Natural killer cell (primary cell): ENCODE results near the gene FFAR3. TPM values are rescaled to one million over a fixed set of nuclear protein-coding genes. Genes with fewer than 3 reads are reported as not detected.

Source experiments
- ATAC-seq, 3 donors: fragments of 150-1000 bp in 2 of 3; fragments of 200-7000 bp in 1 of 3; cut with Tn5 transposase; 1 replicate in 1 of 3; 2 replicates in 2 of 3; pipeline ENCODE4 v1.10.0; 2021; ENCODE audit warnings: mild to moderate bottlenecking in 2 of 3, moderate library complexity in 2 of 3
- DNase-seq, 2 donors: peaks; one replicate each; pipeline versions ENCODE4 v3.0.0 to v3.0.0-alpha.2; 2013 to 2021; ENCODE audit warnings: mixed read lengths in 1 of 2
- H3K27ac ChIP-seq: one replicate; pipeline ENCODE4 v1.5.1; 2013; ENCODE audit warnings: mild to moderate bottlenecking, low read length
- H3K27me3 ChIP-seq: one replicate; pipeline ENCODE4 v1.6.1; 2013; ENCODE audit warnings: low read length; ENCODE audit not compliant: control insufficient read depth, insufficient read depth
- H3K36me3 ChIP-seq: one replicate; pipeline ENCODE4 v1.6.1; 2013; ENCODE audit warnings: low read length; ENCODE audit not compliant: control insufficient read depth, insufficient read depth
- H3K4me1 ChIP-seq: one replicate; pipeline ENCODE4 v1.6.1; 2013; ENCODE audit warnings: low read length; ENCODE audit not compliant: control insufficient read depth, insufficient read depth
- H3K4me3 ChIP-seq: one replicate; pipeline ENCODE4 v1.5.1; 2013; ENCODE audit warnings: low read length
- H3K9me3 ChIP-seq: one replicate; pipeline ENCODE4 v1.6.1; 2013; ENCODE audit warnings: low read length; ENCODE audit not compliant: control insufficient read depth, insufficient read depth
- H3K27ac Mint-ChIP-seq, 2 donors: one replicate each; pipeline ENCODE4 v1.8.0; 2022; ENCODE audit warnings: mild to moderate bottlenecking in 2 of 2, mixed read lengths in 2 of 2, moderate library complexity in 1 of 2
- H3K27me3 Mint-ChIP-seq, 2 donors: one replicate each; pipeline ENCODE4 v1.8.0; 2022; ENCODE audit warnings: low read depth in 2 of 2, mixed read lengths in 2 of 2
- H3K36me3 Mint-ChIP-seq: one replicate; pipeline ENCODE4 v1.8.0; 2022; ENCODE audit warnings: mixed read lengths
- H3K4me1 Mint-ChIP-seq, 2 donors: one replicate each; pipeline ENCODE4 v1.8.0; 2022; ENCODE audit warnings: mixed read lengths in 2 of 2
- H3K4me3 Mint-ChIP-seq: one replicate; pipeline ENCODE4 v1.8.0; 2022; ENCODE audit warnings: mild to moderate bottlenecking, moderate library complexity, mixed read lengths
- H3K9me3 Mint-ChIP-seq, 2 donors: one replicate each; pipeline ENCODE4 v1.8.0; 2022; ENCODE audit warnings: mixed read lengths in 2 of 2
- CTCF ChIP-seq: fragments of 200-600 bp; IDR thresholded peaks from one replicate; pipeline ENCODE4 v1.8.0; 2022; ENCODE audit warnings: antibody characterized with exemption
- WGBS: methylation state at CpG from one replicate; pipeline ENCODE4 v1.1.7; 2013; ENCODE audit warnings: missing lambda C conversion rate; ENCODE audit not compliant: insufficient coverage; 5-methylcytosine and 5-hydroxymethylcytosine counted together
- intact Hi-C: fragments of 100-400 bp; cut with micrococcal nuclease; formaldehyde crosslinking; loops from one replicate; pipeline ENCODE4 v1.14.2; 2022
- total RNA-seq, 4 donors: library from RNA; stranded (reverse); fragments of 120-200 nt in 1 of 4; gene quantifications; one replicate each; pipeline versions ENCODE4 v1.2.3 to v1.2.4, GENCODE V29; 2013 to 2022

FFAR3 gene
- total RNA-seq, 3 donors from 2014 or later (not counting 1 experiment from before 2014, with no cell fraction given): 0.92 to 2.7 TPM; not detected in 1

- Mint-ChIP-seq H3K4me3 (no peak overlapping the region), H3K36me3 (peaks cover 8% of the 10 kb centered on the region), H3K27ac (no peak overlapping the region), H3K9me3 (peaks cover 3% of the 10 kb centered on the region in 2 donors), H3K27me3 (peaks cover 0 to 8% of the 10 kb centered on the region in 2 donors), H3K4me1 (peaks cover 0 to 13% of the 10 kb centered on the region in 2 donors)
- 94% methylated on average over 6 of the region's 6 CpGs for WGBS
- Histone ChIP-seq H3K27me3 (no peaks in the 10 kb centered on the region), H3K9me3 (no peaks in the 10 kb centered on the region), H3K27ac (no peak overlapping the region), H3K4me3 (no peak overlapping the region), H3K4me1 (no peaks in the 10 kb centered on the region), H3K36me3 (no peaks in the 10 kb centered on the region)
- TF ChIP-seq CTCF: no peak
- intact Hi-C loops: no loop called here
- no peak for DNase-seq
- no peak for ATAC-seq
Measured at GRCh38 chr19:35388277-35389054, 30.2 kb downstream of the FFAR3 start.

- intact Hi-C loops: no loop called here
- H3K9me3 Mint-ChIP-seq: peaks cover 3% of the 10 kb centered on the region in 2 donors
Measured at GRCh38 chr19:35389192-35389861, 31.1 kb downstream of the FFAR3 start.

GRCh38 chr19:35392742-35393715 is 34.8 kb downstream of the FFAR3 start:
- peaks cover 3% of the 10 kb centered on the region for H3K4me1 ChIP-seq
- intact Hi-C loops: no loop called here
- Mint-ChIP-seq H3K9me3 (no peaks in the 10 kb centered on the region), H3K4me3 (no peak overlapping the region), H3K36me3 (no peaks in the 10 kb centered on the region), H3K27me3 (peaks cover 0 to 2% of the 10 kb centered on the region in 2 donors), H3K27ac (no peak overlapping the region), H3K4me1 (peaks cover 0 to 13% of the 10 kb centered on the region in 2 donors)
- WGBS: 54% methylated on average over 5 of the region's 5 CpGs
- no peak for TF ChIP-seq CTCF
- ATAC-seq: no peak
- DNase-seq: no peak
- no peaks in the 10 kb centered on the region for H3K9me3 ChIP-seq
- H3K27ac ChIP-seq: no peak overlapping the region
- no peak overlapping the region for H3K4me3 ChIP-seq
- H3K36me3 ChIP-seq: no peaks in the 10 kb centered on the region
- H3K27me3 ChIP-seq: no peaks in the 10 kb centered on the region

More at GRCh38 chr19:35389192-35389861, 31.1 kb downstream of the FFAR3 start:
- Mint-ChIP-seq H3K27ac (no peak overlapping the region), H3K27me3 (peaks cover 0 to 8% of the 10 kb centered on the region in 2 donors), H3K4me1 (peaks cover 0 to 13% of the 10 kb centered on the region in 2 donors), H3K36me3 (peaks cover 8% of the 10 kb centered on the region), H3K4me3 (no peak overlapping the region)
- ATAC-seq (peak in 1 of 3 donors; percentile 26), DNase-seq (no peak)
- Histone ChIP-seq H3K9me3 (no peaks in the 10 kb centered on the region), H3K27ac (no peak overlapping the region), H3K4me1 (no peaks in the 10 kb centered on the region), H3K36me3 (no peaks in the 10 kb centered on the region), H3K27me3 (no peaks in the 10 kb centered on the region), H3K4me3 (no peak overlapping the region)
- 70% methylated on average over 6 of the region's 6 CpGs for WGBS
- TF ChIP-seq CTCF: no peak
